ENCODE data around the gene FGD2.

Gene FGD2

DNA sequence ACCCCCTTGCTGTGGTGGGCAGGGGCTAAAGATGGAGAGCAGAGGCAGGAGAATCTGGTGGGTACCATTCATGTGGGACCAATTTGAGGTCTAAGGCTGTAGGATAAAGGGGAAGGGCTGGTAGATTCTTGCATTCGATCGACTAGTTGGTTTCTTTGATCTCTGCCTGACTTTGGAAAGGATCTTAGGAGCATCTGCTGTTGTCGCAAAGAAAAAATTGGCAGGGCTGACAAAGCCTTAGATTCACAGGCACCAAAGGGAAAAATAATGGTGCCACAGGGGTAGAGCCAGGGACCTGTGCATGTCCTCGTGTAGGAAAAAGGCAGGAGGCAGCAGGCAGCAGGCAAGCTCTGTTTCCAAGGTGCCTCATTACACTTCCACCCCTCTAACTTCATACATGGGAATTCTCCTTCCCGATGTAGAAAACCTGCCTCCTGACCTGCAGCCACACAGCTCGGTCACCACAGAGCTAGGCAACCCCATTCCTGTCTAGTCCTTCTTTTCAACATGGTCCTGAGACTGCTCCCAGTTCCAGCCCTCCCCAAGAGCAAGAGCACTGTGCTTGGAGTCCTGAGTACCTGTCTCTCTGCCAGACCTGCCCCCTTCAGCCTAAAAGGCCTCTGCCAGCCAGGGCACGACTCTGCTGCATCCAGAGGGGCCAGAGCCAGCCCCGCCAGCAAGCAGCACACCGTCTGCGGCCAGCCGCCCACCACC, 71.9 kb downstream of the FGD2 start:
- H3K4me1 ChIP-seq (ENCODE audit: control insufficient read depth, insufficient read depth, low read length), result peaks cover 6% of the 10 kb centered on the region
- peak overlapping the region; percentile 74 for H3K27ac ChIP-seq (ENCODE audit: low read depth, low read length)
- no peaks in the 10 kb centered on the region for H3K36me3 ChIP-seq (ENCODE audit: control insufficient read depth, insufficient read depth, low read length)
- no peaks in the 10 kb centered on the region for H3K27me3 ChIP-seq (ENCODE audit: control insufficient read depth, insufficient read depth, low read length)
- H3K9ac ChIP-seq (ENCODE audit: low read length), result no peak overlapping the region
- H3K4me3 ChIP-seq (ENCODE audit: low read length), result peak overlapping the region; percentile 14

DNA sequence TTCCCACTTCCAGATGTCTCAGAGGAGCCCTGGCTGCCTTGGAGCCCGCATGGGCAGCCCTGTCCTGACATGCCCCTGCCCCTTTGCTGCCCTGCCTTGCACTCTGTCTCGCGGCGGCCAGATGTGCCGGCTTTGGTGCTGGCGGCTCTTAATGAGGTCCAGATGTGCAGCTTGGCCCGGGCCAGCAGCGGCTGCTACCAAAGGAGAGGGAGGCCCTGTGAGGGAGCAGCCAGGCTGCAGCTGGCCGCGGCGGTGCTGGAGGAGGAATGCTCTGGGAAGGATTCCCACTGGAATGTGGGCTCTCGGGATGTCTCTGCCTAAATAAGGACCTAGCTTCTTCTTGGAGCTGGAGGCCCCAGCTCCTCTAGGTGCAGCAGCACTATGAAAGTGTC, 72.4 kb downstream of the FGD2 start:
- H3K9ac ChIP-seq (ENCODE audit: low read length), result no peak overlapping the region
- no peaks in the 10 kb centered on the region for H3K27me3 ChIP-seq (ENCODE audit: control insufficient read depth, insufficient read depth, low read length)
- H3K27ac ChIP-seq (ENCODE audit: low read depth, low read length), result peak overlapping the region; percentile 74
- peaks cover 6% of the 10 kb centered on the region for H3K4me1 ChIP-seq (ENCODE audit: control insufficient read depth, insufficient read depth, low read length)
- H3K36me3 ChIP-seq (ENCODE audit: control insufficient read depth, insufficient read depth, low read length), result no peaks in the 10 kb centered on the region
- H3K4me3 ChIP-seq (ENCODE audit: low read length), result peak overlapping the region; percentile 14
